CD4-positive, alpha-beta T cell treated with Interleukin-2 at 100 ng/mL for 4 hours (primary cell): ENCODE data around the gene LAMB3.
"Not testable (repeated sequence)": the region's sequence is repeated elsewhere in the genome, so short reads cannot be mapped to it uniquely, and the experiment has no call there.

ENCODE experiments used
- DNase-seq: peaks from one replicate; pipeline ENCODE4 v3.0.0-alpha.2; 2020; ENCODE audit warnings: low spot score

Gene LAMB3

DNA sequence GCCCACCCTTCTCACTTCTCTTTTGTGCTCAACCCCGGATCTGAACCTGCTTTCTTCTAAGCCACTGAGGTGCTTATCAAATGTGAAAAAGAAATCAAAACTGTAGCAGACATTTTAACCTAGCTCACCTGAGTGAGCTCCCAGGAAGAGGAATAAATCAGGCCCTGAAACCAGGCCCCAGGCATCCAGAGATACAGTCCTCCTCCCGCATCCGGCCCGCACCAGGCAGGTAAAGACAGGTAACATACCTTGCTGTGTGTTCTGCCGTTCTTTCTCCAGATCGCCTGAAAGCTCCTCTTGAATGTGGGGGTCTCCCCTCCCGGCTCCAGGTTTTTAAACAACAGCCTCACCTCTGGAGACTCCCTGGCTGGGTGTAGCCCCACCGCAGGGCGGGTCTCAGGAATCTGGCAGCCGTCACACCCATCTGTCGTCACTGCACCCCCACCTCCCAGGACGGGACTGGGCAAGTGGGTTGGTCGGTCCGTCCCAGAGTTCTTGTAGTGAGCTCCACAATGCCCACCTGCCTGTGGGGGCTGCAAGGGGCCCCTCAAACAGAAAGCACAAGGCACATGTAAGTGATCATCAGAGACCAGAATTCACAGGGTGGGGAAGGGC lies at the start of gene LAMB3:
Gene LAMB3, minus strand, starts transcription at position 305 of the 615 bp plus-strand sequence. CDS start 1,481 bp downstream, outside the sequence.
- no peak for DNase-seq

DNA sequence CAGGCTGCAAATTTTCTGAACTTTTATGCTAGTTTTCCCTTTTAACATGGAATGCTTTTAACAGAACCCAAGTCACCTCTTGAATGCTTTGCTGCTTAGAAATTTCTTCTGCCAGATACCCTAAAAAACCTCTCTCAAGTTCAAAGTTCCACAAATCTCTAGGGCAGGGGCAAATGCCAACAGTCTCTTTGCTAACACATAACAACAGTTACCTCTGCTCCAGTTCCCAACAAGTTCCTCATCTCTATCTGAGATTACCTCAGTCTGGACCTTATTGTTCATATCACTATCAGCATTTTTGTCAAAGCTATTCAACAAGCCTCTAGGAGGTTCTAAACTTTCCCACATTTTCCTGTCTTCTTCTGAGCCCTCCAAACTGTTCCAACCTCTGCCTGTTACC lies 48.5 kb upstream of the LAMB3 start:
- not testable (repeated sequence) for DNase-seq

- no peak for DNase-seq
These were observed 44.9 kb upstream of the LAMB3 start for GRCh38 chr1:209697126-209697525.

GRCh38 chr1:209696673-209697072 lies 44.4 kb upstream of the LAMB3 start:
- no peak for DNase-seq

DNA sequence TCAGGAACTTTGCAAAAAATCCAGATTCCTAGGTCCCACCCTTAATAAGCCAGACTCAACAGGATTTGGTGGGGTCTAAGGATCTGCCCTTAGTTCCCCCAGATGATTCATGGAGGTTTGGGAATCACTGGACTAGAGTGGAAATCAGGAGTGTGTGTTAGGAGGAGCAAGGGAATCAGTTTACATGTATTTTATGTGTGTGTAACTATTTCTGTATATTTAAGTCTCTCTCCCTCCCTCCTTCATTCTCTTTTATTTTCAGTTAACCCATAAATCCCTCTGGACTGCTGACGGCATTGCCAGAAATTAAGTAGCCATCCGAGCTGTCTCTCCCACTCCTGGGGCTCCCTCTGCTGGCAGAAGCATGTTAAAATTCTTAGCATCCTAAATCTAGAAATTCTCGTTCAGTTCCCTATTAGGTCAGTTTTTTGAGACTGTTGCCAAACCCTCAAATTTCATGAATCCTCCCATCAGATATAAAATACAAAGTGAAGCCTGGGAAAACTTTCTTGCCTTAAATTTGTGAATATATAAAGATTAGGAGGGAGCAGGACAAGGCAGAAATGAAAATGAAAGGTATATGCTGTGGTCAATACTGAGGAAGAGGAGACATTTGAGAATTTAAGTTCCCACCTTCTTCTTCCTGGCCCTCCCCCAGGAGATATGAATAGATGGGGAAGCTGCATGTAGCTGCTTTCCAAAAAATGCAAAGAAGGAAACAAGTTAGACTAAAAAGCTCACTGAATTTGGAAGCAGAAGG lies 40.7 kb upstream of the LAMB3 start:
- peak; percentile 76 for DNase-seq

DNA sequence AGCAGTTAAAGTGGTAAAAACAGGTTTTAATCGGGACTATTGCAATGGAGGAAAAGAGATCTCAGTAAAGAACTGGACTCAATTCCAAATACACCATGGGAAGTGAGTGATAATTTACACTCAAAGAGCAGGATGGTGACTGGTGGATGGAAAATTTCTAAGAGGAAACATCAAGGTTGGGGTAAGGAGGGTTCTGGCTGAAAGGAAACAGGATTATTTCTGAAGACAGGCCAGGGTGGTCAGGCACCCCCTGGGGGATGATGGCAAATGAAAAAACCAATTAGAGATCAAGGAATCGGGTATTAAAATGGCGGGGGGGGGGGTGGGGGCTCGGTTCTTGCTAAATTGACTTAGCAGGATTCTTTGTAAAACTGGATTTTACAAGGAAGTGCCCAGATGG lies 40.1 kb upstream of the LAMB3 start:
- DNase-seq: no peak

- DNase-seq: no peak
These were observed 39.0 kb upstream of the LAMB3 start for GRCh38 chr1:209691237-209691636.

GRCh38 chr1:209689477-209689876 lies 37.3 kb upstream of the LAMB3 start:
- DNase-seq: no peak

GRCh38 chr1:209688746-209689234 lies 36.6 kb upstream of the LAMB3 start:
- no peak for DNase-seq

DNA sequence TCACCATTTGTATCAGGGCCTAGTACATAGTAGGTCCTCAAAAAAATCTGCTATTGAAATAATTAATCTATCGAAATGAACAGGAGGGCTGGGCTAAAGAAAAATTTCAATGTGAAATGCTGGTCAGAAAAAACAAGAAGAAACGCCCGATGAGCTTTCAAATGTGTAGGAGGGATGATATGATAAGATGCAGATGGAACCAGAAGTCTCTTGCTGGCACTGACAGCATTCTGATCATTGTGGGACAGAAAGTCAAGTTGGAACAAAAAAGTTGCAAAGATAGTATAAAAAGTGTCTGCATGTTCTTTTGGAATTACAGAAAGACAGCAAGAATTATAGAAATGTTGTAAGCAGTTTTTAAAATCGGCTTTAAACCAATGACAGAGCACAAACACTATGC lies 34.1 kb upstream of the LAMB3 start:
- DNase-seq: no peak

- DNase-seq: peak; percentile 38
These were observed 33.6 kb upstream of the LAMB3 start for GRCh38 chr1:209685821-209686220.

GRCh38 chr1:209678981-209679539 lies 26.8 kb upstream of the LAMB3 start:
- DNase-seq: no peak

- no peak for DNase-seq
These were observed 23.4 kb upstream of the LAMB3 start for GRCh38 chr1:209675565-209676154.

DNA sequence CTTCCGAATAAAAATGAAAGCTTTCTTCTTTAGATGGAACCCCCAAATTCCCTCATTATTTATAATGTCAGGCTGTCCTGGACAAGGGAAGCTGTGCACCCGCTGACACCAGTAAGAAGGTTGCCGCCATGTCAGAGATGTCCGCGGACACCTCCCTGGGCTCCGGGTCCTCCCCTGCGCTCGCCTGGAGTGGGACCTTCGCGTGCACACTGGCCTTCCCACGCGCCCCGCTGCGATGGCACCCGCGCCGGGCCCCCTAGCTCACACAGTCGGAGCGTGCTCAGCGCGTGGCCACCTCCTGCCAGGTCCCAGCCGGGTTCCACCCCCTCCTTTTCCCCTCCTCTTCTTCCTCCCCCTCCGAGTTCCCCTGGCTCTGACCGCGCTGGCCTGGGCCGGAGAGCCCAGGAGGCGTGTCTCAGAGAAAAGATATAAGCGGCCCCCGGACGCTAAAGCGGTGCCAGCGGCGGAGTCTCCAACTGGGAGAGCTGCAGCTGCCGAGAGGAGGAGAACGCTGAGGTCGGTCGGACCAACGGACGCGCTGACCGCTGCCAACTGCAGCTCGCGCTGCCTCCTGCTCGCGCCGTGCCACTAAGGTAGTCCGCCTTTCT lies 22.8 kb upstream of the LAMB3 start, which contains the start of gene G0S2:
Gene G0S2, plus strand, starts transcription at position 456 of the 608 bp plus-strand sequence. CDS start 273 bp downstream, outside the sequence.
- DNase-seq: peak; percentile 5

DNA sequence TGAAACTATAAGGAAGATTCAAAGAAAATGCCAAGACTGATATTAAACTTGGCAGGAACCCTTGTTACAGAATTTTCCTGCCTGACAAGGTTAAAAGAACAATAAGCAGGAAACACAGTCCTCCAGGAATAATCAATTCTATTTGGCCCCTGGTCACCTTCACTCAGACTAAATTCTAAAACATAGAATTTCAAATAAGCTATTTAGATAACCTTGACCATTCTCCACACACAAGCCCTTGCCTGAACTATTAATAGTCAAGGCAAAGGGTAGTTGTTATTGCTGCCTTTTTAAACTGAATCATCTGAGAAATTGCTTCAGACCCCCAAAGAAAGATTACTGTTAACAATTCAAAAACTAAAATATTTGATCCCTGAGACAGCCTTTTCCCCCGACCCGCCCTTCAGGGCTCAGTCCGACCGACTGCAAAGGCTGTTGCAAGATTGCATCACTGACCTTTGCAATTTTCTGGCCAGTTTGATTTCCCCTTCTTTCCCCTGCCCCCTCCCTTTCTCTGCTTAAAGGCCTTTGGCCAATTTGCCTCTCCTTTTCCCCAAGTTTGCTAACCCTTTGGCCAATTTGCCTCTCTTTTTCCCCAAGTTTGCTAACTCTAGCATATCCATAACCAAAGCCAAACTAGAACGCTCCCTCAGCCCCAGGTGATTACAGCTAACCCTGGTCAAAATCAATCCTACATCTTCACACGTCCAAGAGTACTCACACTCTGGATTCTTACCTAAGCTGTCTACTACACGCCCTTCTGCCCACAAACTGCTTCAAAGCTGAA lies 21.6 kb upstream of the LAMB3 start:
- DNase-seq: no peak

DNA sequence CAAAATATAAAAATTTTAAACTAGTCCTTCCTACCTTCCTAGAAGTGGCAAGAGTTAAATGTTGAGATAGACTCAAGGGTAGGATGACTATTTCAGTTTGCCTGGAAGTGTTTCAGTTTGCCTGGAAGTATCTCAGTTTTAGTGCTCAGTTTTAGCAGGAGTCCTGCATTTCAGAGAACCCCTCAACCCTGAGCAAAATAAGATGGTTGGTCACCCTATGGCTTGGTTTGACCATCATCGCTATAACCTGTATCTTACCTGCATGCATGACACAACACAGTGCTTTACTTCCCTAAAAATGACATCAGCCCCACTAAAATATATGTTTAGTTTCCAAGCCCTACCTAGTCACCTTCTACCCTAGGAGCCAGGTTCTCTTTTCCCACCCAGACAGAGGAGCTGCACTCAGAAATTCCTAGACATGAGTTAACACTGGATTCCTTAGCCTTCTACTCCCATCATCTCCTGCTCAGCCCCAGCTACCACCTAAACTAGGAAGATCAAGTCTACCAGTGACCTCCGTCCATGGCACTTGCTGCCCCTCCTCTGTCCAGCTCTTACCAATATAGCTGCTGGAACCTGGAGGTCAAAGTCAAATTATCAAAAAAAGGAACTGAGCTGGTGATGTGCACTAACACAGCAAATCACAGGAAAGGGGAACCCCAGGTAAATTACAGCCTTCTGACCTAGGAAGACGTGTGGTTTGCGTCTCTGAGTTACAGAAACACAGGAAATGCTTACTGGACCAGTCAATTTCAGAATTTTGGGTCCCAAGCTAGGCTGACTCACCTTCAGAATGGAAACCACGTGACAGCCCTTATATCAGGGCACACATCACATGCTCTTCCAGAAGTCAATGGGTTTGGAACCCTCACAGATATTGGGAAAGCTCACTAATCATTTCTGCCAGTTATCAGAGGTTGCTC lies 20.7 kb upstream of the LAMB3 start:
- peak; percentile 51 for DNase-seq

GRCh38 chr1:209670441-209671082 lies 18.3 kb upstream of the LAMB3 start:
- DNase-seq: no peak

GRCh38 chr1:209667708-209668107 lies 15.5 kb upstream of the LAMB3 start:
- DNase-seq: no peak

DNA sequence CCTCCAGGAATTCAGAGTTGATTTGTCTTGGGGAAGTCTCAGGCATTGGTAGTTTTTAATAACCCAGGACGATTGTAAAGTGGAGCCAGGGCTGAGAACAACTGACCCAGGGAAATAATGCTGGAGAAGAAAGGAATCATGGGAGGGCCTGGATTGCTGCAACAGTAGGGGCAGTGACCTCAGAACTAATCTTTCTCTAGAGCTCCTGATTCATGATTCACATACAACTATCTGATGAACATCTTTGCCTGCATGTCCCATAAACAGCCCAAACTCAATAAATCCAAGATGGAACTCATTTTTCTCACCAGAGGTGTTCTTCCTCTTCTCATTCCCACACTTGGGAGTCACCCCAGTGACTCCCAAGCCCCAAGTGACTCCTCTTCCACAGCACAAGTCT lies 14.9 kb upstream of the LAMB3 start:
- DNase-seq: no peak

- DNase-seq: no peak
These were observed 10.7 kb upstream of the LAMB3 start for GRCh38 chr1:209662879-209663327.
